Astrocyte (in vitro differentiated cells and primary cell): ENCODE measurements around the gene MYOF.

ENCODE experiments used
- CTCF ChIP-seq: IDR thresholded peaks from 2 replicates; pipeline ENCODE4 v1.5.1; 2011; ENCODE audit warnings: low read depth, mild to moderate bottlenecking, inconsistent platforms, low read length, moderate library complexity; ENCODE audit not compliant: insufficient read depth
- EZH2 ChIP-seq: IDR thresholded peaks from 2 replicates; pipeline ENCODE4 v1.6.1; 2012; ENCODE audit warnings: mild to moderate bottlenecking, low read length, inconsistent platforms; ENCODE audit not compliant: insufficient read depth

- TF ChIP-seq CTCF (no peak), EZH2 (no peak)
Observed at GRCh38 chr10:93330824-93331223, 151.3 kb downstream of the MYOF start.
